H1 (cell line): ENCODE data around the gene PFKFB3. TPM values are rescaled to one million over a fixed set of nuclear protein-coding genes. Genes with fewer than 3 reads are reported as not detected.

Experiments
- CTCF ChIA-PET: fragments of 300-600 bp; sonication (Branson Sonifier 250); formaldehyde crosslinking; loops from one replicate; lab custom pipeline; 2021; ENCODE audit not compliant: partially characterized antibody; lab: Charles Lee
- POLR2A ChIA-PET: fragments of 300-600 bp; sonication (Branson Sonifier 250); formaldehyde crosslinking; loops from one replicate; lab custom pipeline; 2021; ENCODE audit warnings: inconsistent platforms; ENCODE audit not compliant: partially characterized antibody; lab: Charles Lee
- DNase-seq, 2 experiments: peaks; one replicate each; pipeline versions ENCODE4 v3.0.0 to v3.0.0-alpha.2; 2010 to 2022; ENCODE audit warnings: low spot score in 2 of 2, low read depth in 1 of 2, mixed read lengths in 1 of 2
- FAIRE-seq: peaks from 2 replicates; lab custom pipeline; 2011; peaks lifted over from hg19 to GRCh38; lab: Jason Lieb, UNC
- H2AFZ ChIP-seq: 2 replicates; pipeline ENCODE4 v1.8.1; 2012; ENCODE audit warnings: low read length, inconsistent platforms
- H2AK5ac ChIP-seq: 2 replicates; pipeline ENCODE4 v1.6.1; 2013; ENCODE audit warnings: low read depth, low read length
- H2BK120ac ChIP-seq: replicated peaks from 2 replicates; pipeline ENCODE3; 2013; ENCODE audit warnings: low read depth, low read length, inconsistent platforms
- H2BK12ac ChIP-seq: 2 replicates; pipeline ENCODE4 v1.6.1; 2013; ENCODE audit warnings: low read depth, low read length
- H2BK15ac ChIP-seq: 2 replicates; pipeline ENCODE4 v1.6.1; 2013; ENCODE audit warnings: low read length
- H2BK20ac ChIP-seq: 2 replicates; pipeline ENCODE4 v1.6.1; 2013; ENCODE audit warnings: low read length
- H2BK5ac ChIP-seq: 2 replicates; pipeline ENCODE4 v1.6.1; 2013; ENCODE audit warnings: low read depth, low read length
- H3K14ac ChIP-seq: 2 replicates; pipeline ENCODE4 v1.6.1; 2013; ENCODE audit warnings: inconsistent platforms; ENCODE audit not compliant: insufficient read length
- H3K18ac ChIP-seq: 2 replicates; pipeline ENCODE4 v1.6.1; 2013; ENCODE audit warnings: low read length; ENCODE audit errors: extremely low read depth
- H3K23ac ChIP-seq: 2 replicates; pipeline ENCODE4 v1.6.1; 2013; ENCODE audit warnings: inconsistent platforms; ENCODE audit not compliant: insufficient read length
- H3K23me2 ChIP-seq: 2 replicates; pipeline ENCODE4 v1.6.1; 2013; ENCODE audit warnings: low read depth, low read length
- H3K27ac ChIP-seq: 2 replicates; pipeline ENCODE4 v1.6.1; 2011; ENCODE audit warnings: low read depth, low read length, inconsistent platforms
- H3K27me3 ChIP-seq, 4 experiments: replicated peaks in 1 of 4; 1 replicate in 1 of 4; 2 replicates in 3 of 4; pipeline versions ENCODE4 v1.6.1 to v1.8.1; 2011 to 2013; ENCODE audit warnings: low read length in 3 of 4, mild to moderate bottlenecking in 3 of 4, inconsistent platforms in 2 of 4, mixed read lengths in 2 of 4, moderate library complexity in 1 of 4; ENCODE audit not compliant: control insufficient read depth in 3 of 4, insufficient read depth in 3 of 4; ENCODE audit errors: extremely low read depth in 1 of 4
- H3K36me3 ChIP-seq, 4 experiments: 2 replicates each; pipeline versions ENCODE4 v1.6.1 to v1.8.1; 2011 to 2013; ENCODE audit warnings: mild to moderate bottlenecking in 4 of 4, low read length in 3 of 4, moderate library complexity in 2 of 4, control low read depth in 1 of 4, inconsistent platforms in 1 of 4; ENCODE audit not compliant: insufficient read depth in 4 of 4, control insufficient read depth in 2 of 4
- H3K4ac ChIP-seq: replicated peaks from 2 replicates; pipeline ENCODE3; 2013; ENCODE audit warnings: low read length, low read depth, mixed read lengths, inconsistent platforms; ENCODE audit not compliant: insufficient read length
- H3K4me1 ChIP-seq, 4 experiments: replicated peaks in 1 of 4; 1 replicate in 1 of 4; 2 replicates in 3 of 4; pipeline versions ENCODE4 v1.6.1 to v1.8.1; 2011 to 2013; ENCODE audit warnings: low read length in 3 of 4, inconsistent platforms in 2 of 4, mixed read lengths in 1 of 4; ENCODE audit not compliant: insufficient read depth in 4 of 4, control insufficient read depth in 3 of 4
- H3K4me2 ChIP-seq, 2 experiments: 2 replicates each; pipeline versions ENCODE4 v1.6.1 to v1.8.1; 2011 to 2013; ENCODE audit warnings: low read depth in 2 of 2, low read length in 2 of 2, control low read depth in 1 of 2, inconsistent platforms in 1 of 2, mild to moderate bottlenecking in 1 of 2; ENCODE audit not compliant: insufficient read depth in 1 of 2
- H3K4me3 ChIP-seq, 4 experiments: fragments of 200-600, 300-600 bp in 1 of 4; sonication (generic), shearing (Covaris generic), sonication (Bioruptor Twin) in 1 of 4; 2 replicates each; pipeline versions ENCODE4 v1.5.1 to v1.8.1; 2011 to 2016; ENCODE audit warnings: low read length in 4 of 4, low read depth in 3 of 4, control low read depth in 2 of 4, inconsistent platforms in 2 of 4, mild to moderate bottlenecking in 2 of 4, mixed read lengths in 1 of 4, moderate library complexity in 1 of 4; ENCODE audit not compliant: insufficient read depth in 2 of 4; ENCODE audit errors: extremely low read depth in 1 of 4
- H3K56ac ChIP-seq: replicated peaks from 2 replicates; pipeline ENCODE3; 2013; ENCODE audit warnings: low read depth, mild to moderate bottlenecking, mixed read lengths, low read length, inconsistent platforms; ENCODE audit not compliant: insufficient read length
- H3K79me1 ChIP-seq: 2 replicates; pipeline ENCODE4 v1.6.1; 2013; ENCODE audit warnings: low read depth, low read length, control low read depth
- H3K79me2 ChIP-seq, 2 experiments: 2 replicates each; pipeline versions ENCODE4 v1.6.1 to v1.8.1; 2012 to 2013; ENCODE audit warnings: low read length in 2 of 2, mild to moderate bottlenecking in 2 of 2, inconsistent platforms in 1 of 2; ENCODE audit not compliant: insufficient read depth in 2 of 2, control insufficient read depth in 1 of 2
- H3K9ac ChIP-seq, 4 experiments: replicated peaks in 1 of 4; 1 replicate in 1 of 4; 2 replicates in 3 of 4; pipeline versions ENCODE4 v1.6.1 to v1.8.1; 2011 to 2013; ENCODE audit warnings: low read depth in 3 of 4, low read length in 3 of 4, control low read depth in 2 of 4, mild to moderate bottlenecking in 2 of 4, moderate library complexity in 2 of 4, inconsistent platforms in 1 of 4; ENCODE audit errors: extremely low read depth in 1 of 4
- H3K9me3 ChIP-seq, 2 experiments: 2 replicates each; pipeline versions ENCODE4 v1.6.1 to v1.8.1; 2012 to 2013; ENCODE audit warnings: mild to moderate bottlenecking in 2 of 2, moderate library complexity in 2 of 2, control low read depth in 1 of 2, inconsistent platforms in 1 of 2, low read depth in 1 of 2, low read length in 1 of 2, mixed read lengths in 1 of 2; ENCODE audit not compliant: insufficient read depth in 2 of 2
- H4K20me1 ChIP-seq, 2 experiments: replicated peaks in 1 of 2; 2 replicates each; pipeline versions ENCODE3 to v1.8.1; 2011 to 2013; ENCODE audit warnings: inconsistent platforms in 2 of 2, low read length in 2 of 2, mild to moderate bottlenecking in 1 of 2; ENCODE audit not compliant: insufficient read depth in 2 of 2, control insufficient read depth in 1 of 2
- H4K5ac ChIP-seq: 2 replicates; pipeline ENCODE4 v1.6.1; 2013; ENCODE audit warnings: low read length, low read depth, mixed read lengths, inconsistent platforms; ENCODE audit not compliant: insufficient read length
- H4K8ac ChIP-seq: 2 replicates; pipeline ENCODE4 v1.8.0; 2013; ENCODE audit warnings: mild to moderate bottlenecking, moderate library complexity, low read length, inconsistent platforms; ENCODE audit not compliant: insufficient read depth; ENCODE audit errors: extremely low read depth
- H4K91ac ChIP-seq: replicated peaks from 2 replicates; pipeline ENCODE3; 2013; ENCODE audit warnings: low read length, mixed read lengths, inconsistent platforms; ENCODE audit not compliant: insufficient read length
- TEAD4 ChIP-seq: IDR thresholded peaks from 2 replicates; pipeline ENCODE4 v1.6.1; 2012; ENCODE audit warnings: low read depth, low read length, inconsistent platforms, mixed read lengths
- WGBS, 2 experiments: shearing (Covaris generic) in 1 of 2; methylation state at CpG; one replicate each; pipeline versions ENCODE4 v1.1.6 to v1.1.7; 2013 to 2015; ENCODE audit warnings: low lambda C conversion rate in 2 of 2, mixed read lengths in 2 of 2, inconsistent platforms in 1 of 2, low coverage in 1 of 2, missing lambda C conversion rate in 1 of 2; ENCODE audit not compliant: insufficient replicate concordance in 2 of 2, insufficient coverage in 1 of 2, insufficient read length in 1 of 2; ENCODE audit errors: extremely low coverage in 1 of 2, missing lambda C conversion rate in 1 of 2; 5-methylcytosine and 5-hydroxymethylcytosine counted together
- polyA plus RNA-seq, 7 experiments: library from polyadenylated mRNA; depleted of rRNA in 3 of 7; stranded (reverse) in 5 of 7; unstranded in 2 of 7; fragments of >200 nt in 5 of 7; fragments of 200-250 nt in 2 of 7; gene quantifications; 1 replicate in 5 of 7; 2 replicates in 1 of 7; 4 replicates in 1 of 7; pipeline versions ENCODE4 v1.2.1 to v1.2.3, GENCODE V29; 2011 to 2013; ENCODE audit warnings: missing spikeins in 2 of 7, mixed read lengths in 2 of 7
- total RNA-seq: library from RNA; stranded (reverse); fragmentation: NEBNext Ultra II Directional; extraction: Animal tissue kit (Norgen Biotek cat#: 25700); gene quantifications from 2 replicates; pipeline ENCODE4 v1.2.1, GENCODE V29; 2021

PFKFB3 gene
- total and polyA plus RNA-seq, 2 of the 8 experiments (the other 6 are each of a cell fraction or from before 2014, with no cell fraction given), result 15.6 to 32.0 TPM

DNA sequence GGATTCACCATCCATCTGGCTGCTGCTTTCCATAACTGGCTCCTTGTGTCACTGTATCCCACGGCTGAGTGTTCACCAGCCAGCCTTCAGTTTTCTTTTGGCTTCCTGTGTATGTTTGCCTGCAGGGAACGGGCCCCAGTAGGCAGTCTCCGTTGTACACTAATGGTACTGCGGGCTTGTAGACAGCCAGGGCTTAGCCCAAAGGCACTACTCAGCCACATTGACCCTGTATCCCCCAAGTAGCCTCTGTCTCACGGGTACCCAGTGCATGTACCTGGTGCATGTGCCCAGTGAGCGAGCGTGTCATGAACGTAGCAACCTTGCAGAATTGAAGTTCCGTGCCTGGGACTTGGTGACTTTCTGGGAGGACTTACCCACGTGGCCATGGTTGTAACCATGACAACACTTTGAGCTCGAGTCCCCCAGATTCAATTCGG lies 6.1 kb downstream of the PFKFB3 start:
- H3K9me3 ChIP-seq, result no peaks in the 10 kb centered on the region
- H2BK5ac ChIP-seq, result no peak overlapping the region
- POLR2A ChIA-PET, result no interaction called here
- H3K14ac ChIP-seq, result no peak overlapping the region
- no peak for TF ChIP-seq TEAD4
- no peak overlapping the region for H2BK12ac ChIP-seq
- H3K79me1 ChIP-seq, result peaks cover 22% of the 10 kb centered on the region
- H3K27ac ChIP-seq, result no peak overlapping the region
- no peak overlapping the region for H3K4ac ChIP-seq
- WGBS, 2 experiments, result 94% methylated on average over 12 of the region's 12 CpGs; no CpG with 5 or more reads in 1 of the 2 experiments
- no peak overlapping the region for H3K4me3 ChIP-seq
- H3K36me3 ChIP-seq, result peaks cover 0 to 5% (median 3%) of the 10 kb centered on the region in 4 experiments; a peak in 3 of 8 replicates
- no peak overlapping the region for H4K5ac ChIP-seq
- no peak for FAIRE-seq
- H3K79me2 ChIP-seq, result peaks cover 0 to 66% of the 10 kb centered on the region in 2 experiments; a peak in 3 of 4 replicates
- H4K8ac ChIP-seq, result no peak overlapping the region
- no peak overlapping the region for H3K23ac ChIP-seq
- H2AFZ ChIP-seq, result no peak overlapping the region
- H3K4me1 ChIP-seq, result peaks cover 3 to 16% (median 10%) of the 10 kb centered on the region in 4 experiments
- no peak overlapping the region for H3K9ac ChIP-seq
- no peak overlapping the region for H3K56ac ChIP-seq
- peaks cover 4% of the 10 kb centered on the region; the same call in 1 of the 2 replicates for H3K23me2 ChIP-seq
- no peak overlapping the region for H2AK5ac ChIP-seq
- no peak for DNase-seq
- CTCF ChIA-PET, result interaction anchor here (1.0 kb wide), 1 partner anchor 198 kb away, joined by 4 read pairs; no protein-coding TSS in a partner anchor
- no peaks in the 10 kb centered on the region; a peak in 1 of 7 replicates for H3K27me3 ChIP-seq
- no peak overlapping the region for H4K91ac ChIP-seq
- no peak overlapping the region for H3K4me2 ChIP-seq
- no peak overlapping the region for H3K18ac ChIP-seq
- H2BK20ac ChIP-seq, result no peak overlapping the region
- H2BK15ac ChIP-seq, result no peak overlapping the region
- no peak overlapping the region for H2BK120ac ChIP-seq
- H4K20me1 ChIP-seq, result peaks cover 16 to 36% of the 10 kb centered on the region in 2 experiments
